ENCODE data around the gene AIF1L. TPM values are rescaled to one million over a fixed set of nuclear protein-coding genes. Genes with fewer than 3 reads are reported as not detected.
"Not testable (repeated sequence)": the region's sequence is repeated elsewhere in the genome, so short reads cannot be mapped to it uniquely, and the experiment has no call there.

The AIF1L gene
- total RNA-seq, 4 donors from 2014 or later = 15.2 to 28.7 (median 21.0) TPM

GRCh38 chr9:131095666-131096268 lies 564 bp upstream of the AIF1L start:
- no peak for DNase-seq (ENCODE audit: low spot score in 2 of 2)
- TF ChIP-seq POLR2A (IDR thresholded peaks at IDR 0.05) (no peak), POLR2AphosphoS5 (IDR thresholded peaks at IDR 0.05) (no peak), CTCF (IDR thresholded peaks at IDR 0.05) (no peak), EP300 (IDR thresholded peaks at IDR 0.05) (no peak)
- Histone ChIP-seq H3K4me3 (peak overlapping the region; percentile 76), H3K27ac (no peak overlapping the region), H3K36me3 (no peaks in the 10 kb centered on the region), H3K9me3 (no peaks in the 10 kb centered on the region), H3K4me1 (peaks cover 23% of the 10 kb centered on the region), H3K27me3 (peaks cover 24% of the 10 kb centered on the region)
- WGBS = 37% methylated on average over 15 of the region's 16 CpGs

GRCh38 chr9:131097126-131097947 lies 1.0 kb downstream of the AIF1L start:
- H3K9me3 ChIP-seq = no peaks in the 10 kb centered on the region
- peak overlapping the region; percentile 65 for H3K27ac ChIP-seq
- H3K36me3 ChIP-seq = no peaks in the 10 kb centered on the region
- peak overlapping the region; percentile 76 for H3K4me3 ChIP-seq
- TF ChIP-seq POLR2AphosphoS5 (IDR thresholded peaks at IDR 0.05) (no peak), CTCF (IDR thresholded peaks at IDR 0.05) (no peak), POLR2A (IDR thresholded peaks at IDR 0.05) (no peak), EP300 (IDR thresholded peaks at IDR 0.05) (no peak)
- no peak for DNase-seq (ENCODE audit: low spot score in 2 of 2)
- peaks cover 23% of the 10 kb centered on the region for H3K4me1 ChIP-seq
- WGBS = 29% methylated on average over 12 of the region's 19 CpGs
- H3K27me3 ChIP-seq = peaks cover 24% of the 10 kb centered on the region

GRCh38 chr9:131097948-131098278 lies 1.6 kb downstream of the AIF1L start:
- Histone ChIP-seq H3K27ac (no peak overlapping the region), H3K27me3 (peaks cover 24% of the 10 kb centered on the region), H3K4me1 (peaks cover 23% of the 10 kb centered on the region), H3K4me3 (peak overlapping the region; percentile 76), H3K9me3 (no peaks in the 10 kb centered on the region), H3K36me3 (no peaks in the 10 kb centered on the region)
- WGBS = 65% methylated on average over 6 of the region's 8 CpGs
- no peak for DNase-seq (ENCODE audit: low spot score in 2 of 2)
- TF ChIP-seq CTCF (IDR thresholded peaks at IDR 0.05) (no peak), POLR2A (IDR thresholded peaks at IDR 0.05) (no peak), POLR2AphosphoS5 (IDR thresholded peaks at IDR 0.05) (no peak), EP300 (IDR thresholded peaks at IDR 0.05) (no peak)

GRCh38 chr9:131098391-131099101 lies 2.2 kb downstream of the AIF1L start:
- H3K27me3 ChIP-seq = peaks cover 24% of the 10 kb centered on the region
- no peak for DNase-seq (ENCODE audit: low spot score in 2 of 2)
- no peaks in the 10 kb centered on the region for H3K9me3 ChIP-seq
- 78% methylated on average over 9 of the region's 13 CpGs for WGBS
- peak overlapping the region; percentile 76 for H3K4me3 ChIP-seq
- H3K4me1 ChIP-seq = peaks cover 23% of the 10 kb centered on the region
- H3K27ac ChIP-seq = no peak overlapping the region
- no peaks in the 10 kb centered on the region for H3K36me3 ChIP-seq
- no peak for TF ChIP-seq CTCF (IDR thresholded peaks at IDR 0.05)
- no peak for TF ChIP-seq POLR2AphosphoS5 (IDR thresholded peaks at IDR 0.05)
- no peak for TF ChIP-seq POLR2A (IDR thresholded peaks at IDR 0.05)

GRCh38 chr9:131099102-131099606 lies 2.8 kb downstream of the AIF1L start:
- WGBS = 79% methylated on average over 4 of the region's 8 CpGs
- DNase-seq (ENCODE audit: low spot score in 2 of 2) = no peak
- Histone ChIP-seq H3K4me3 (no peak overlapping the region), H3K27me3 (peaks cover 24% of the 10 kb centered on the region), H3K9me3 (no peaks in the 10 kb centered on the region), H3K4me1 (peaks cover 23% of the 10 kb centered on the region), H3K27ac (no peak overlapping the region), H3K36me3 (no peaks in the 10 kb centered on the region)
- TF ChIP-seq POLR2A (IDR thresholded peaks at IDR 0.05) = no peak
- no peak for TF ChIP-seq CTCF (IDR thresholded peaks at IDR 0.05)
- no peak for TF ChIP-seq POLR2AphosphoS5 (IDR thresholded peaks at IDR 0.05)

- not testable (repeated sequence) for DNase-seq (ENCODE audit: low spot score in 2 of 2)
- 94% methylated on average over 8 of the region's 8 CpGs for WGBS
Observed at GRCh38 chr9:131099845-131100244, 3.5 kb downstream of the AIF1L start.

More at GRCh38 chr9:131099845-131100244, 3.5 kb downstream of the AIF1L start:
- not testable (repeated sequence) for H3K9me3 ChIP-seq, H3K27ac ChIP-seq, H3K4me3 ChIP-seq, H3K36me3 ChIP-seq
- peaks cover 23% of the 10 kb centered on the region for H3K4me1 ChIP-seq
- peaks cover 24% of the 10 kb centered on the region for H3K27me3 ChIP-seq
